NT2/D1 (cell line): Measurements from ENCODE around the gene LSM14A.

Experiments used
- DNase-seq: peaks from one replicate; pipeline ENCODE4 v3.0.0-alpha.2; 2011; ENCODE audit warnings: low read depth, low spot score
- H3K27me3 ChIP-seq: 2 replicates; pipeline ENCODE4 v1.6.0; 2011; ENCODE audit warnings: mild to moderate bottlenecking; ENCODE audit not compliant: insufficient read length, insufficient read depth
- H3K36me3 ChIP-seq: 2 replicates; pipeline ENCODE4 v1.6.1; 2011; ENCODE audit warnings: mild to moderate bottlenecking, low read length, mixed read lengths; ENCODE audit not compliant: insufficient read depth, insufficient read length
- H3K4me1 ChIP-seq: 2 replicates; pipeline ENCODE4 v1.5.1; 2011; ENCODE audit not compliant: insufficient read depth, insufficient read length
- H3K4me3 ChIP-seq: 2 replicates; pipeline ENCODE4 v1.5.1; 2011; ENCODE audit warnings: low read depth; ENCODE audit not compliant: insufficient read length
- H3K9ac ChIP-seq: 2 replicates; pipeline ENCODE4 v1.6.0; 2011; ENCODE audit warnings: low read depth; ENCODE audit not compliant: insufficient read length
- H3K9me3 ChIP-seq: 2 replicates; pipeline ENCODE4 v1.5.1; 2011; ENCODE audit warnings: mild to moderate bottlenecking, low read length; ENCODE audit not compliant: insufficient read depth
- SUZ12 ChIP-seq: IDR thresholded peaks from 2 replicates; pipeline ENCODE4 v1.6.1; 2011; ENCODE audit not compliant: insufficient read length, insufficient read depth; ENCODE audit errors: extremely low read depth
- YY1 ChIP-seq: IDR thresholded peaks from 2 replicates; pipeline ENCODE4 v1.6.1; 2011; ENCODE audit not compliant: insufficient read length, insufficient read depth
- ZNF274 ChIP-seq: IDR thresholded peaks from 2 replicates; pipeline ENCODE4 v1.6.1; 2011; ENCODE audit warnings: mild to moderate bottlenecking, low read depth, low read length

The LSM14A gene

DNA sequence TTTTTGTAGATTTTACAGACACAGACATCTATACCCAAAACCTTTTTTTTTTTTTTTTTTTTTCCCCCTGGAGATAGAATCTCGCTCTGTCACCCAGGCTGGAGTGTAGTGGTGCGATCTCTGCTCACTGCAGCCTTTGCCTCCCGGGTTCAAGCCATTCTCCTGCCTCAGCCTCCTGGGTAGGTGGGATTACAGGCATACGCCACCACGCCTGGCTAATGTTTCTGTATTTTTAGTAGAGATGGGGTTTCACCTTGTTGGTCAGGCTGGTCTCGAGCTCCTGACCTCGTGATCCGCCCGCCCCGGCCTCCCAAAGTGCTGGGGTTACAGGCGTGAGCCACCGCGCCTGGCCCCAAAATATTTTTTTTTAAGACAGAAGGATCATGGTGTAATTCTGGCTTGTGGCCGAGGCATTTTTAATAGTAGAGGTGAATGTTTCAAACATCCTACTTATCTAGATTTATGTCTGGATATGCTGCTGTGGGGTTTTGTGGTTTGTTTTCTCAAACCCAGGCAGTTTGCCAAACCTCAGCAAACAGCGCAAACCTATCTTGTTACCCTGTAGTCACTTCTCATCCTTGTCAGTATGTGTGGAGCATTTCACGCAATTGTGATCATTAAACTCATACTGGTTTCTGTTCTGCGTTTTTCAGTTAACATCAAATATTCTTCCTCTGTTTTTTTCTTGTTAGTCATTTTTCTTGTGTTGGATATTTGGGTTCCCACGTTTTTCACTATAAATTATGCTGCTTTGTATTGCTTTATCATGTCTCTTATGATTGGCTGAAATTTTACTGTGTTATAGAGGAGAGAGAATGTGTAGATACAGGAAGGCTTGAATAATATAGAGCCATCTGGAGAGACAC is 45.9 kb downstream of the LSM14A start:
- H3K27me3 ChIP-seq = no peaks in the 10 kb centered on the region

DNA sequence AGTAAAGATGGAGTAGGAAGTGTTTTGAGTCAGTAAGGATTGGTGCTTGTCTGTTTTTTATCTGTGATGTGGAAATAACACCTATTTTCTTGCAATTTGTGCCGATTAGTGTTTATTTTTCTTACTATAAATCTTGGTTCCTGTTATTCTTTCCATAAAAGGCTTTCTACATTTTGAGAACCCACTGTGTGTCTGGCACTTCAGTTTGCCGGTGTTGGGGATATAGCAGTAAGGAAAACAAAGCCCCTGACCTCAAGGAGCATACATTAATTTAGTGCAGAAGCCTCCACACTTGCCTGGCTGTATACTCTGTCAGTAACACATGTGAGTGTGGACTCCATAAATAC is 46.5 kb downstream of the LSM14A start:
- no peak overlapping the region for H3K9ac ChIP-seq
- H3K36me3 ChIP-seq = peaks cover 69% of the 10 kb centered on the region
- H3K4me1 ChIP-seq = no peaks in the 10 kb centered on the region
- DNase-seq = no peak
- TF ChIP-seq YY1 = no peak
- TF ChIP-seq ZNF274 = no peak
- no peak for TF ChIP-seq SUZ12
- H3K4me3 ChIP-seq = no peak overlapping the region
- H3K27me3 ChIP-seq = no peaks in the 10 kb centered on the region
- no peaks in the 10 kb centered on the region for H3K9me3 ChIP-seq

More for the DNA sequence above, 45.9 kb downstream of the LSM14A start:
- Histone ChIP-seq H3K9me3 (no peaks in the 10 kb centered on the region), H3K4me1 (no peaks in the 10 kb centered on the region), H3K9ac (no peak overlapping the region), H3K36me3 (peaks cover 64% of the 10 kb centered on the region), H3K4me3 (no peak overlapping the region)
- TF ChIP-seq ZNF274 (no peak), YY1 (no peak), SUZ12 (no peak)
- no peak for DNase-seq

DNA sequence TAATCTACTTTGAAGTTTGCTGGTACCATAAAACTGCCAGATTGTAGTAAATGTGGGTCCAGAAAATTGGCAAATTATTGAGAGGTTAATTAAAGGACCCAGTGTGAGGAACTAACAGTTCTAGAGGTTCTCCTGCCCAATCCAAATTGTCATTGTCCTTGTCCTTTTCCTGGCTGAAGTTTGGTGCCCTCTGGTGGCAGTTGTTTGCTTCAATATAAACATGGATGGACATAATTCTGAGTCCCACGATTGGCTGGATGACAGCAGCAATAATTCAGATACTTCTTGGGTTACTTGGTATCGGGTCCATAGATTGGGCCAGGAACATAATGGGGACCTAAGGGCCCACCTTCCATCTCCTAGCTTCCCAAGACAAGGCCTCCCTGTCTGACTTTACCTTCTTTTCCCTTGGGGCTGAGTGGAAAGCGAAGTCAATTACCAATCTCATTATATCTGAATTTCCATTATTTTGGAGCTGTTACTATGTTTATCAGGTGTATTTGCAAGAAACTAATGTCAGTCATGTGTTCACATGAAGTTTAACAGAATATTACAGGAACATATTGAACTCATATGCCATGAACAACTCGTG is 48.3 kb downstream of the LSM14A start:
- Histone ChIP-seq H3K36me3 (peaks cover 72% of the 10 kb centered on the region), H3K9me3 (no peaks in the 10 kb centered on the region), H3K4me3 (no peak overlapping the region), H3K9ac (no peak overlapping the region), H3K27me3 (no peaks in the 10 kb centered on the region), H3K4me1 (peaks cover 3% of the 10 kb centered on the region)
- no peak for DNase-seq
- TF ChIP-seq SUZ12 (no peak), ZNF274 (no peak), YY1 (no peak)

- no peaks in the 10 kb centered on the region for H3K9me3 ChIP-seq
- no peak overlapping the region for H3K9ac ChIP-seq
- H3K36me3 ChIP-seq = peaks cover 83% of the 10 kb centered on the region
- DNase-seq = no peak
- no peak overlapping the region for H3K4me3 ChIP-seq
- TF ChIP-seq SUZ12 = no peak
- no peak for TF ChIP-seq YY1
- TF ChIP-seq ZNF274 = no peak
- peaks cover 3% of the 10 kb centered on the region for H3K4me1 ChIP-seq
- H3K27me3 ChIP-seq = no peaks in the 10 kb centered on the region
These were observed 50.1 kb downstream of the LSM14A start for GRCh38 chr19:34222386-34222785.

DNA sequence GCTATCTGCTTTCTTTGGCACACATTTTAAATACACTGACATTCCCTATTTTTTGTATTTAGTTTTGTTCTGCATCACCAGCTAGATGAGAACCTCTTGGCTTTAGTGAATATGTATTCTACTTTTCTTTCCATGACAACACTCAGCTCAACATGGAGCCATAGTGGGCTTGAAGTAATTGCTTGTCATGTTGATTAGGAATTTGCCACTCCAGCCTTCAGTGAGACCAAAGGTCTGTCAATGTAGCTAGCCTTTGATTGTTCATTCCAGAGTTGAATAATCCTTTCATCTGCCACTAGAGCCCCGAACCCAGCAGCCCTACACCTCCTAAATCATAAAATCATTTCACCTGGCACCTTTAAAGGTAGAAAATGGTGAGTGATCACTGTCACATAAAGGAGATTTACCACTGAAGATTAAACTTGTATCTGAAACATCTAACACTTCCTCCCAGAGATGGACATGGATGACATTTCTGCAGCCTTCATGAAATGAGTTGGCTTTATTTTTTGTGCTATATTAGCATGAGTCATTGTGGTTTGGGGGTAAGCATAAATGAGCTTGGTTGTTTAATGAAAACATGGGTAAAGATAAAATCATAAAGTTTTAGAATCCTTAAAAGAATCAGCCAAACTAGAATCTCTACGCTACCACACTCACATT is 52.8 kb downstream of the LSM14A start:
- H3K4me3 ChIP-seq = no peak overlapping the region
- no peaks in the 10 kb centered on the region for H3K27me3 ChIP-seq
- no peak for TF ChIP-seq YY1
- TF ChIP-seq ZNF274 = no peak
- DNase-seq = peak; percentile 71
- no peak overlapping the region for H3K9ac ChIP-seq
- H3K4me1 ChIP-seq = peaks cover 3% of the 10 kb centered on the region
- no peaks in the 10 kb centered on the region for H3K9me3 ChIP-seq
- H3K36me3 ChIP-seq = peaks cover 83% of the 10 kb centered on the region

- DNase-seq = no peak
- Histone ChIP-seq H3K27me3 (no peaks in the 10 kb centered on the region), H3K9me3 (no peaks in the 10 kb centered on the region), H3K4me1 (peaks cover 3% of the 10 kb centered on the region), H3K9ac (no peak overlapping the region), H3K36me3 (peaks cover 85% of the 10 kb centered on the region), H3K4me3 (no peak overlapping the region)
- TF ChIP-seq ZNF274 = no peak
- no peak for TF ChIP-seq YY1
- no peak for TF ChIP-seq SUZ12
These were observed 53.3 kb downstream of the LSM14A start for GRCh38 chr19:34225659-34226015.

GRCh38 chr19:34226036-34226435 is 53.7 kb downstream of the LSM14A start:
- TF ChIP-seq ZNF274 = no peak
- no peak overlapping the region for H3K4me3 ChIP-seq
- no peak overlapping the region for H3K9ac ChIP-seq
- no peak for DNase-seq
- no peaks in the 10 kb centered on the region for H3K9me3 ChIP-seq
- H3K36me3 ChIP-seq = peaks cover 85% of the 10 kb centered on the region
- H3K27me3 ChIP-seq = no peaks in the 10 kb centered on the region
- peaks cover 3% of the 10 kb centered on the region for H3K4me1 ChIP-seq
